ENCODE results near the gene LRRC31.

The LRRC31 gene

GRCh38 chr3:169812332-169813235 is 57.2 kb downstream of the LRRC31 start, which contains the start of the genes LRRC34 and LRRIQ4:
Gene LRRC34 (minus strand): TSS chr3:169812904. CDS start chr3:169812548, 356 bp downstream.
Gene LRRIQ4 (plus strand): TSS chr3:169812870. CDS start chr3:169821922, 9,052 bp downstream.
- peak; percentile 76 for DNase-seq

GRCh38 chr3:169811631-169812331 is 58.0 kb downstream of the LRRC31 start:
- peak; percentile 57 for DNase-seq

- no peak for DNase-seq
These were observed 60.4 kb downstream of the LRRC31 start for GRCh38 chr3:169809230-169809795.

GRCh38 chr3:169804681-169805080 is 65.1 kb downstream of the LRRC31 start:
- no peak for DNase-seq

- DNase-seq, result no peak
These were observed 77.4 kb downstream of the LRRC31 start for GRCh38 chr3:169792359-169792758.

- DNase-seq, result peak; percentile 17
These were observed 78.9 kb downstream of the LRRC31 start for GRCh38 chr3:169790687-169791429.

GRCh38 chr3:169790219-169790618 is 79.5 kb downstream of the LRRC31 start:
- no peak for DNase-seq
